HG03064 (cell line): ENCODE data around the gene TCTN3.
A peak's percentile ranks its signal among the peaks of the same experiment; 100 is the strongest.
"Not testable (repeated sequence)": the region's sequence is repeated elsewhere in the genome, so short reads cannot be mapped to it uniquely, and the experiment has no call there.

Experiments
- ATAC-seq: cut with Tn5 transposase; IDR thresholded peaks from one replicate; pipeline ENCODE4 v1.9.1; 2021; ENCODE audit warnings: low read depth; ENCODE audit not compliant: unreplicated experiment

The TCTN3 gene

DNA sequence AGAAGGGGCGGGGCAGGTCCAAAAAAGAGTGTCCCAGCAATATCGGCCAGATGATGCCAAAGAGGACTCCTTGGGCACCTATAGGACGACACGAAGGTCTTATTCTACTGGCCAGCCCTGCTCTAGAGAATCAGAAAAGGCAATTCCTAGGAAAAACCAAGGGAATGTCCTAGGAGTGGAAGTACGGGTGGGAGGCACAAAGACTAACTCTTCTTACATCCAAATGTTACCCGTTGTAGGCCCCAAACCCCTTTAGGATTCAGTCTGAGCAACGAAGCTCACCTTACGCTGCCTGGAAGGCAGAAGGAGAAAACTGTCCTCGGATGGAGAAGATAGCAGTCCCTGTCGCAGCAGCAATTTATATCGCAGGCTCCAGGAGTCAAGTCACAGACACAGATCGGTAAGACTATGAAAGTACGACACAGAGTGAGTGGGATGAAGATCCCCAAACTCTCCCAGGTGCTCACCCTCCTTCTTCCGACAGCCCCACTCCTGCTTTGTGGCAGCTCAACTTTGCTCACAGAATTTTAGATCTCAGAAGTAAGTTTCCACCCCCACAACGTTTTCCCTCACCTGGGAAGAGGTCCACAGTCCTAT is 558 bp downstream of the TCTN3 start:
- no peak for ATAC-seq

DNA sequence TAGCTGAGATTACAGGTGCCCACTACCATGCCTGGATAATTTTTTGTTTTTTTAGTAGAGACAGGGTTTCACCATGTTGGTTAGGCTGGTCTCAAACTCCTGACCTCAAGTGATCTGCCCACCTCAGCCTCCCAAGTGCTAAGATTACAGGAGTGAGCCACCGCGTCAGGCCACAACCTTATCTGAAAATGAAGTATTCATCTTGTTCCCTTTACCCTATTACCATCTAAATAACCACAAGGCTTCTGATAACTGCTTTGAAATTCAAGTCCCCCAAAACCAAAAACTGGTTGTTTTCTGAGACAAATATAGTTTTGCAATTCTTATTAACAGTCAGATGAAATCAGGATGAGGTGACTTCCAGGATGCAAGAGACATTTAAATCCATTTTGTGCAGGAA is 2.4 kb downstream of the TCTN3 start:
- ATAC-seq, result no peak

DNA sequence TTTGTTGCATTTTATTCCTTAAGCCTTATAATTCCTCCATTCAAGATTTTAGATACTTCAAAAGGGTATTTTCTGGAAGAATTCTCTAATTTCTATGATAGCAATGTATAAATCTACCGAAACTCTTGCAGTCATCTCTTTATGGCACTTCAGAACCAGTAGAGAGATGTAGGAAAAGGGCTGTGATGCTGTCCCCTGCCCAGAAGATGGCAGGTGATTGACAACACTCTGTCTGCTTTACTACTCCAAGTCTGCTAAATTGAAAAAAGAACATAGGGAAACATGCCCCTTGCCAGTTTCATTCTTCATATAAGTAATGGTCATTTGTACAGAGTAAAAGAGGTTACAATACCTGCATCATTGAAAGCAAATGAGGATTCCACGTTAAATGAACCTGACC is 5.1 kb downstream of the TCTN3 start:
- no peak for ATAC-seq

DNA sequence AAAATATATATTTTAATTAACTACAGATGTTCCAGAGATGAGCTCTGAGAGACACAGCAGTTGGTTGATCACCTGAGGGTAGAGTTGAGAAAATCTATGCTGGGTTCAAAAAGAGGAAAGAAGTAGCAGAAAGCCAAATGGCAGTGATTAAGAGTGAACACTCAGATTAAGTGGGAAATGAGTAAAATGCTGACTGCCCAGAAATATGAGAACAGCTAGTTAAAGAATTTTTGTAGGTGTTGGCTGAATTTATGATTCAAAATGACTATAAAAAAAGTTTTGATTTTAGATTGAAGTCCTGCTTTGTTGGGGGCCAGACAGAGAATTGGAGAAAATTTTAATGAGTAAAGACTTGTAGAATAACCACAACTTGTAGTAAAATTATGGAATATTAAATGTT is 9.8 kb downstream of the TCTN3 start:
- ATAC-seq, result no peak

DNA sequence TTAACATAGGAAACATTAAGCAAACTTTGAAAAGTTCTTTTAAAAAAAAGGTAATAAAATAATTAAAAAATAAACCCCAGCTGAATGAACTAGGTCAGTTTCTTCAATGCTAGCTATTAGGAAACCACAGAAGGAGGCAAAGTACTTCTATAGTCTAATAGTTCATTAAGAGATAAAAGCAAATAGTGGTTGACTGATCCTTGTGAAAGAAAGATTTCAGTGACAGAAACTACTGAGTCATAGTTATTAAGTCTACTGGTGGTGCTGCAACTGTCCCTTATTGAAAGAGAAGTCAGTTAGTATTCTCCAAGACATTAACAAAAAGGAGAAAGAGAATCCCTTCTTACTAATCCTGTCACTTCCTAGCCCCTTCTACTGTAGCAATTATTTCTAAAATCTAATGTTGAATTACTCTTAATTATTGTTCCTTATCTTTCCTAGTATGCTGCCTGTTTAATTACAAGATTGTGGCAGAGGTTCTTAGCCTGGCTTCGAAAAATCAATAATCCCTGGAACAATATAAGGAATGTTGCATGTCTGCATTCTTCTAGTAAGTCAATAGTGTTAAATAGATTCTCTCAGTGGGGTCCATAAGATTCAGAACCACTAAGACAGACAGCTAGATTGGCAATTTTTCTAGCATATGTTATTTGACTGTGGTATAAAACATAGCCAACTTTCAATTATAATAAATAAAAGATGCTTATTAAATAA is 18.2 kb downstream of the TCTN3 start:
- no peak for ATAC-seq

DNA sequence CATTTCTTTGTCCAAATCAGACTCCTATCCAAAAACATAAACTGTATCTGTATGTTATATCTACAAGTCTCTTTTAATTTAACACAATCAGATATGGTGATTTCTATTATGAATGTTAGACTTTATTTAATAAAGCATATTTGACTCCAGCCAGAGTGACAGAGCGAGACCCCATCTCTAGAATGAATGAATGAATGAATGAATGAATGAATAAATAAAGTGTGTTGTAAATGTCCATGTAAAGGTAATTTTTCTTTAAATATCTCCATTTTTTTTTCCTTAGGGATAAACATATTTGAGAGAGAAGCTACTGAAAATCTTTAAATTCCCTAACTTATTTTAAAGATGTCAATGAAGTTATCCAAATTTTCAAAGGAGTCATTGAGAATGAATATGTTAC is 19.1 kb downstream of the TCTN3 start:
- no peak for ATAC-seq

DNA sequence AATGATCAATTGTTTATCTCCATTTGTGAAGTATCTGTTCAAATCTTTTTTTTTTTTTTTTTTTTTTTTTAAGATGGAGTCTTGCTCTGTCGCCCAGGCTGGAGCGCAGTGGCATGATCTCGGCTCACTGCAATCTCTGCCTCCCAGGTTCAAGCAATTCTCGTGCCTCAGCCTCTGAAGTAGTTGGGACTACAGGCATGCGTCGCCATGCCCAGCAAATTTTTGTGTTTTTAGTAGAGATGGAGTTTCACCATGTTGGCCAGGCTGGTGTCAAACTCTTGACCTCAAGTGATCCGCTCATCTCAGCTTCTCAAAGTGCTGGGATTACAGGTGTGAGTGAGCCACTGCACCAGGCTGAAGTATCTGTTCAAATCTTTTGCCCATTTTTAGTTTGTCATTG is 21.1 kb downstream of the TCTN3 start:
- not testable (repeated sequence) for ATAC-seq

DNA sequence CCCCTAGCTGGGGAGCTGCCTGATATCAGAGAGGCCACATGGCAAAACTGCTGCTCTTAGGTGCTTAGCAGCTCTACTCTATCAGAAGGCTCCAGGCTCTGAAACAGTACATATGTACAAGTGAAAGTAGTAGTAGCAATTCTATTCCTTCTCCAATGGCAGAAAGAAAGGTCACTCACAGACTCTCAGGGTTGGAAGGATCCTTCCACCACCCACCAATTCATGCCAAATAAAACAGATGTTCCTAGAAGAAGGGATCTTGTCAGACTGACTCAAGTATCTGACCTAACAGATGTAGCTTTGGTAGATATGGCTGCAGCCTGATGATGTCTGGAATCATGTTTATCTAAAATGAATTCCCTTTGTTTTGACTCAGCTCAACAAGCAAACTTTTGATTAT is 29.2 kb downstream of the TCTN3 start:
- ATAC-seq, result no peak

DNA sequence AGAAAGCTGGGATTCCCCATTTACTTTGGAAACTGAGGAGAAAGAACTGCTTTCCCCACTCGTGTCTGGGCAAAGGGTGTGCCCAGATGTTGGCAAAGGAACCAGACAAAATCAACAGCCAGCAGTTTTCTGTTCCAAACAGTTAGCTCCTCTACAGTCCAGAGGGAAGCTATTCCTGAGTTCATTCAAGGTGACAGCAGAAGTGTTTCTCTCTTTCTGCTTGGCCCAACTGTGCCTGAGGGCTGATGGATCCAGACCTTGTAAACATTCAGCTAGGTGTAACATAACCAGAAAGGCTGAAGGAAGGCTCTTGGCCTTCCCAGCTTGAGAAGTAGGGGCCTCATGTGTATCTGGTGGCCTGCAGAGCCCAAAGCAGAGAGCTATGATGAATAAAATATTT is 30.2 kb downstream of the TCTN3 start:
- no peak for ATAC-seq

DNA sequence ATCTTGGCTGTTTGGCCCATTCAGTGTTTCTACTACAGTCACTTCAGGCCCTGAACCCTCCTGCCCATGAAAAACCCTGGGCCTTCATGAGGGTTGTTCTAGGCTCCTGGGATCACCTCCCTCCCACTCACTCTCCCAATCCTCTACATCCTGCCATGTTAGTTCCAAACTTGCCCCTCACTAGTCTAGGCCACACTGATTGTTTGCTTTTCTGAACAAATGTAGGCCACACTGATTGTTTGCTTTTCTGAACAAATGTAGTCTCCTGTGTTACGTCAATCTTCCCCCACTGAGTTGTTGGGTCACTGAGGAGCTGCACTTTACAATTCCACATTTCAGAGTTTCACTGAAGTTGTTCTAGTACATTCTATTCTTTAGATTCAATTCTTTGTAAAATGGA is 31.9 kb downstream of the TCTN3 start:
- ATAC-seq, result no peak

DNA sequence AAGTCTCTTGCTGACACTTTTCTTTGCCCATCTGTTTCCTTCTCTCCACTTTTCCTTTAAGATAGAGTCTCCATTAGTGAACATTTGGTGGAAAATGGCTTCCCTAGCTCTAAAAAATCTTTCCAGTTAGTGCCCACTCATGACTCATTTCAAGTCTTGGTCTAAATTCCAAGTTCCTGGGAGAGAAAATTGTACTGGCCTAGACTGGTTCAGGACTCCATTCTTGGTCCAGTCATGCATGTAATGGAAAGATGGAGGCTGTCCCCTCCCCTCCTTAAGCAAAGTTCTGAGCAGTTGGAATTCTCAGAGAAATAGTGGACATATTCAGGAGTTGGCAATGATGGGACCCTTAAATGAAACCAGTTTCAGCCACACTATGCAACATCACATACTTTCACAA is 33.4 kb downstream of the TCTN3 start:
- no peak for ATAC-seq

DNA sequence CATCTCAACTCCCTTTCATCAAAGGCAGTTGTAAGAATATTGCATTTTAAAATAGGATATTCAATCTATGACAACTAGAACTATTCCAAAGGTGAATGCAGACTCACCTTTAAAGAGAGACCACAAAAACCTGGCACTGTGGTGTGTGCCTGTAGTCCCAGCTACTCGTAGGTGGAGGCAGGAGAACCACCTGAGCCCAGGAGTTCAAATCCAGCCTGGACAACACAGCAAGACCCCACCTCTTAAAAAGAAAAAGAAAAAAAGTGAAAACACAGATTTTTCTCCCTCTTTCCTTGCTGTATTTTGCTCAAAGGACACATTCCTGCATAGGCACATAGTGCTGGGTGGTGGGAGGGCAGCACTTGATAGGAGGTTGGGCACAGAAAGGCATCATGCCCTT is 36.5 kb downstream of the TCTN3 start:
- ATAC-seq, result no peak

DNA sequence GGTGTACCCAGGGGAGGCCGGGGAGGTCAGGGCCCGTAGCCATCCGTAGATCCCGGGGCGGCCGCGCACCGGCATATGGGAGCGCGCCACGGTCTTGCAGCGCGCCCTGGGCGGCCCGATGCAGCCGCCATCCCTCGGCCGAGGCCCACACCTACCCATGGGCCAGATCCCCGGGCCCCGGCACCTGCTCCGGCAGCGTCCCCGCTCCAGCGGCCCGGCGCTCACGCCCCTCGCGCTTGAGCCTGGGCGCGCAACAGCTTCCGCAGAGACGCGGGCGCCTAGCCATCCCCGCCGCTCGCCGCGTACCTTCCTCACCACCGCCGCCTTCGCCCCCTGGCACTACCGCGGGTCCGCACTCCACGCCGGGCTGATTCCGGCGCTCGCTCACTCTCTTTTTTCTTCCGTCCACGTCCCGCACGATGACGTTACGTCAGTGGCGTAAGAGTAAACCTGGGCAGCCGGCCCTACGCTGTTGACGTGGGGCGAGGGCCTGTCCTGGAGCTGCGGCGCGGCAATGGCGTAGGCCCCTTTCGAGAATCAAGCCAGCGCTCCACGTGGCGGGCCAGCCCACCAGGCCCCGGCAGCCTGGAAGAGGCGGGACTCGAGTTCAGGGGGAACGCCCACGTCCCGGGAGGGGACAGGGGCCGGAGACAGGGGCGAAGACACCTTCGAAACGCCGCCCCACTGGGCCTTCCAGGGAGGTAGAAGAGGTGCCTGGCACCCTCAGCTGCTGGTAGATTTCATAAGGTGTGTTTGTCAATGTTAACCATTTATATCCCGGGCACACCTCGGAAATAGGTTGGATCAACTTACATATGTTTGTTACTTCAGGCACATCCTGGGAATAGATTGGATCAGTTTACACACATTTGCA is 37.2 kb downstream of the TCTN3 start, which contains the start of gene ALDH18A1:
Gene ALDH18A1 (minus strand): TSS at position 421 of the 874 bp plus-strand sequence. CDS start 3,334 bp downstream, outside the sequence.
- ATAC-seq, result peak; percentile 80

DNA sequence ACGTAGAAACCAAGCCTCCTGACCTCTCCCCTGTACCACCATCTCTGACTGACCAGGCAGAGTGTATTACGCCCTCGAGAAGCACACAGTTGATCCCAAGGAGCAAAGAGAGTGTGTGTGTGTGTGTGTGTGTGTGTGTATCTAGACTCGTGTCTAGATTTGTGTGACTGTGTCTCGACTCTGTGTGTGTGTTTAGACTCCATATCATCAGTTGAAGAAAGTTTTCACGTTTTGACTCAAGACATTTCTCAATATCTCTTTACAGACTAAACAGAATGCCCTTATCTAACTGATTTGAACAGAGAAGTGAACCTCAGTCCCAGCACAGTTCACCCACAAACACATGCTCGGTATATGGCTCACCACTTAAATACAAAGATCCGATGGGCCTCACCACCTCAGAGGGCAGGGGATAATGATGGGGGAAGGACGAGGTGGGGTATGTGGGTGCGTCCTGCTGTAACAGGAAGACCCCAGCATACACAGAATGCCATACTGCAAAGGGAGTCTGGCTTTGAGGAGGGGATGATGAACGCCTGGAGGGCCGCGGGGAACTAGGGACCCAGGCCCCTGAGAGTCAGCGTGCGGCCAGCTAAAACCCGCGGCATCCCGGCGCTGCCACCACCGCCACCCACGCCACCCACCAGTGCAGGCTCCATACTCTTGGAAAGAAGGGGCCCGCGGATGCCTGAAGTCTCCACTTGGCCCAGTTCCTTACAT is 38.0 kb downstream of the TCTN3 start:
- ATAC-seq, result peak; percentile 9

DNA sequence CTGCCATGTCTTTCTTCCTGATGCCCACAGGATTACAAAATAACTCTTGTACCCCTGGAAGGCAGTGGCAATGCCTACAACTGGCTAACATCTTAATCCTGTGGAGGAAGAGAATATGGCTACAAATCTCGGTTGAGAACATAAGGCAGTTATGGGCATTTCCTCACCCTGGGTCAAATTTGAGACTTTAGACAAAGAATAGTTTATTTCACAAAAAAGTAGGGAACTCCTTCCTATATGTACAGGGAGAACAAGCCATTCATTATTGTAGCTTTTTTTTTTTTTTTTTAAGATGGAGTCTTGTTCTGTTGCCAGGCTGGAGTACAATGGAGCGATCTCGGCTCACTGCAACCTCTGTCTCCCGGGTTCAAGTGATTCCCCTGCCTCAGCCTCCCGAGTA is 39.8 kb downstream of the TCTN3 start:
- no peak for ATAC-seq

DNA sequence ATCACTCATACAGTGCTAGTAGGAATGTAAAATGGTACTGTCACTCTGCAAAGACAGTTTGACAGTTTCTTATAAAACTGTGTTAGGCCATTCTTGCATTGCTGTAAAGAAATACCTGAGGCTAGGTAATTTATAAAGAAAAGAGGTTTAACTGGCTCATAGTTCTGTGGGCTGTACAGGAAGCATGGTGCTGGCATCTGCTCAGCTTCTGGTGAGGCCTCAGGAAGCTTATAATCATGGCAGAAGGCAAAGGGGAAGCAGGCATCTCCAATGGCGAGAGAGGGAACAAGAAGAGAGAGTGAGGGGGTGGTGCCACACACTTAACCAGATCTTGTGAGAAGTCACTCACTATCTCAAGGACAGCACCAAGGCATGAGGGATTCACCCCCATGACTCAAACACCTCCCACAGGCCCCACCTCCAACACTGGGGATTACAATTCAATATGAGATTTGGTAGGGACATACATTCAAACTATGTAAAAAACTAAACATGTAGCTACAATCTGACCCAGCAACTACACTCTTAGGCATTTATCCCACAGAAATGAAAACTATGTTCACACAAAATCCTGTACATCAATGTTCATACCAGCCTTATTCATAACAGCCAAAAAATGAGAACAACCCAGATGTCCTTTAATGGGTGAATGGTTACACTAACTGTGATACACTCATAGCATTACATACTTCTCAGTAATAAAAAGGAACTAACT is 42.2 kb downstream of the TCTN3 start:
- ATAC-seq, result no peak

DNA sequence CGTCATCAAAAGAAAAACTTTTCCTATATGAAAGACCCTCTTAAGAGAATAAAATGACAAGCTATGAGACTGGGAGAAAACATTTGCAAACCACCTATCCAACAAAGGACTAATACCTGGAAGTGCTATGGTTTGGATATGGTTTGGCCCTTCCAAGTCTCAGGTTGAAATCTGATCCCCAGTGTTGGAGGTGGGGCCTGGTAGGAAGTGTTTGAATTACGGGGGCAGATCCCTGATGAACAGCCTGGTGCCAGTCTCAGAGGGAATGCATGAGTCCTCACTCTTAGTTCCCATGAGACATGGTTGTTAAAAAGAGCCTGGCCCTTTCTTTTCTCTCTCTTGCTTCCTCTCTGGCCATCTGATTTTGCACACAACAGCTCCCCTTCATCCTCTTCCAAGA is 43.5 kb downstream of the TCTN3 start:
- ATAC-seq, result no peak

DNA sequence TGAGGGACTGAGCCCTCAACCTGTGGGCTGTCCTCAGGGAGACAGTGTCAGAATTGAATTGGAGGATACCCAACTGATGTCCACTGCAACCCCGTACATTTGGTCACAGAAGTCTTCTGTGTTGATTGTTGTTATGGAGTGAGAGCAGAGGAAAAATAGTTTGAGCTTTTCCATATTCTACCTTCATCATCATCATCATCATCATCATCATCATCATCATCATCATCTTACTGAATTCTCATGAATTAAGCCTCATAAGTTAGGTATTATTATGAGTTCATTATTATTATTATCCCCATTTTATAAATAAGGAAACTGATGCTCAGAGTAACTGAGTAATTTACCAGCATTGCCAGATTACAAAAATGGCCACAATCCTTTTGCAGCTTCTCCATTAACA is 45.6 kb downstream of the TCTN3 start:
- ATAC-seq, result no peak

DNA sequence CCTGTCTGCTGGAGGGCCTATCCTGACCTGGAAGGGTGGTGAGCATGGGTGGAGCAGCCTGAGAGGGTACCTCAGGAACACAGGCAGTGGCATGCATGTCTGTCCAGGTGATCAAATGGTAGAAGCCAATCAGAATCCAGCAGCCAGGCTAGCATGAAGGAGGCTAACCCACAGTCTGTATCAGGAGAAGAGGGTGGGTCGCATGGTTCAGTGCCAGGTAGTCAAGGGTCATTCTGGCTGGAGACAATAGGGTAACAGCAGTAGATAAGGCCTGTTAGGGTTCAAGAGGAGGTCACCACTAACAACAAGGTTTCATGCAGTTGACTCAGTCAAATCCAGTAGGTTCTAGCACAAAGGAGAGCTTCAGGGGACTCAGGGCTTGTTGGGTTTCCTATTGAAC is 47.6 kb downstream of the TCTN3 start:
- ATAC-seq, result no peak

DNA sequence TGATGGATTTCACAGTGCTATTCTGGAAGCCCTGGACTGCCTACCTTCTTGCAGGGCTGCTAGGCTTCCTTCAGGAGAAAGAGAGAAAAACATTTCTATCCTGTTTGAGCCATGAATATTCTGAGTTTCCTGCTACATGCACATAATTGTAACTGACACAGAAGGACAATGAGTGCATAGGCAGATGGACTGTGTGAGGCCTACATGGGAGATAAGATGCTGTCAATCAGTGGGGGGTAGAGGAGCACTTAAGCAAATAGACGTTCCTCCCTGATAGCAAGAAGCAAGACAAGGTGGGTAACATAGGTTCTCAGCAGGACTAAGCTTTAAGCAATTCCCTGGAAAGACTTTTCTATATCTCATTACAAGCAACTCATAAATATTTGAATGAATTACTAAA is 48.8 kb downstream of the TCTN3 start:
- ATAC-seq, result no peak
